HepG2 (cell line): ENCODE results near the gene MLLT10. TPM values are rescaled to one million over a fixed set of nuclear protein-coding genes. Genes with fewer than 3 reads are reported as not detected.
A peak's percentile ranks its signal among the peaks of the same experiment; 100 is the strongest.

Source experiments
- ATAC-seq: fragments of 200-7000 bp; cut with Tn5 transposase; 3 replicates; pipeline ENCODE4 v1.9.1; 2020; ENCODE audit warnings: mild to moderate bottlenecking, moderate library complexity
- BruUV-seq: library from RNA; stranded (reverse); fragments of 400-500 nt; replicated peaks from 2 replicates; lab custom pipeline; 2021; lab: Mats Ljungman, UMichigan
- CTCF ChIA-PET: fragments of 300-600 bp; formaldehyde crosslinking; extraction: SDS; loops from one replicate; lab custom pipeline; 2021; ENCODE audit warnings: low total read pairs, inconsistent platforms, low intra/inter-chr PET ratio; lab: Yijun Ruan, JAX
- POLR2A ChIA-PET: fragments of 350-600 bp; sonication (Branson Sonifier 250); formaldehyde crosslinking; loops from one replicate; lab custom pipeline; 2020; ENCODE audit warnings: antibody characterized with exemption, inconsistent platforms; lab: Yijun Ruan, JAX
- DNase-seq: peaks from one replicate; pipeline ENCODE4 v3.0.0-alpha.2; 2015; ENCODE audit warnings: low spot score
- FAIRE-seq: peaks from 3 replicates; lab custom pipeline; 2011; peaks lifted over from hg19 to GRCh38; lab: Jason Lieb, UNC
- H2AFZ ChIP-seq: one replicate; pipeline ENCODE4 v1.6.1; 2011; ENCODE audit warnings: low read length, inconsistent platforms
- H3K27ac ChIP-seq: fragments of 300-600 bp; 3 replicates; pipeline ENCODE4 v1.8.0; 2011; ENCODE audit warnings: mixed run types, mild to moderate bottlenecking, mixed read lengths, low read length, inconsistent platforms; ENCODE audit not compliant: insufficient read depth; ENCODE audit errors: extremely low read length
- H3K27me3 ChIP-seq, 2 experiments: fragments of 200-600 bp in 1 of 2; 2 replicates in 1 of 2; 3 replicates in 1 of 2; pipeline versions ENCODE4 v1.6.0 to v1.8.0; 2011; ENCODE audit warnings: low read length in 2 of 2, mild to moderate bottlenecking in 2 of 2, moderate library complexity in 2 of 2, inconsistent platforms in 1 of 2; ENCODE audit not compliant: insufficient read depth in 2 of 2, control insufficient read depth in 1 of 2
- H3K36me3 ChIP-seq, 2 experiments: fragments of 200-600 bp in 1 of 2; replicated peaks in 1 of 2; 2 replicates in 1 of 2; 3 replicates in 1 of 2; pipeline versions ENCODE4 v1.5.1 to v1.8.0; 2011; ENCODE audit warnings: low read length in 2 of 2, inconsistent platforms in 1 of 2; ENCODE audit not compliant: insufficient read depth in 2 of 2, control insufficient read depth in 1 of 2
- H3K4me1 ChIP-seq: 2 replicates; pipeline ENCODE4 v1.5.1; 2012; ENCODE audit warnings: low read length, inconsistent platforms; ENCODE audit not compliant: insufficient read depth
- H3K4me2 ChIP-seq: 2 replicates; pipeline ENCODE4 v1.6.0; 2011; ENCODE audit warnings: low read depth, low read length, inconsistent platforms
- H3K4me3 ChIP-seq, 3 experiments: fragments of 200-600 bp in 1 of 3; sonication (generic), shearing (Covaris generic) in 1 of 3; replicated peaks in 1 of 3; 2 replicates each; pipeline ENCODE4 v1.5.1; 2011 to 2016; ENCODE audit warnings: low read length in 3 of 3, inconsistent platforms in 2 of 3, low read depth in 2 of 3, mild to moderate bottlenecking in 2 of 3, control low read depth in 1 of 3, mixed read lengths in 1 of 3; ENCODE audit not compliant: insufficient read depth in 1 of 3
- H3K79me2 ChIP-seq: one replicate; pipeline ENCODE4 v1.6.1; 2011; ENCODE audit warnings: low read length, inconsistent platforms; ENCODE audit not compliant: insufficient read depth
- H3K9ac ChIP-seq: 2 replicates; pipeline ENCODE4 v1.6.0; 2011; ENCODE audit warnings: mild to moderate bottlenecking, low read depth, low read length, inconsistent platforms; ENCODE audit not compliant: insufficient read depth
- H3K9me3 ChIP-seq: 2 replicates; pipeline ENCODE4 v1.5.1; 2012; ENCODE audit warnings: mild to moderate bottlenecking, low read length
- H4K20me1 ChIP-seq: 2 replicates; pipeline ENCODE4 v1.6.0; 2011; ENCODE audit warnings: inconsistent platforms, mild to moderate bottlenecking, low read length, moderate library complexity; ENCODE audit not compliant: insufficient read depth
- SP2 ChIP-seq: sonication (generic); formaldehyde crosslinking; IDR thresholded peaks from 2 replicates; pipeline ENCODE4 v1.5.1; 2020; ENCODE audit warnings: mild to moderate bottlenecking, missing genetic modification reagents
- WGBS: methylation state at CpG from one replicate; pipeline ENCODE4 v1.1.6; 2017; ENCODE audit warnings: low lambda C conversion rate; 5-methylcytosine and 5-hydroxymethylcytosine counted together
- in situ Hi-C: cut with HindIII; loops from 2 replicates; pipeline ENCODE4 v1.10.0; 2017; ENCODE audit warnings: low pct_unique_long_range_greater_than_20kb; ENCODE audit not compliant: extremely low pct_ligation_motif_present
- intact Hi-C: fragments of 100-400 bp; cut with micrococcal nuclease; formaldehyde crosslinking; loops from one replicate; pipeline ENCODE4 v1.10.0; 2022; ENCODE audit not compliant: unreplicated experiment
- polyA plus RNA-seq, 8 experiments: library from polyadenylated mRNA; depleted of rRNA in 3 of 8; stranded (reverse) in 7 of 8; unstranded in 1 of 8; fragments of >200 nt; fragmentation: Illumina TruSeq in 4 of 8; extraction: Trizol in 4 of 8; gene quantifications; 2 replicates each; pipeline versions ENCODE4 v1.2.1 to v1.2.3, GENCODE V29; 2011 to 2016; ENCODE audit warnings: low read depth in 4 of 8, missing spikeins in 1 of 8, mixed read lengths in 1 of 8; ENCODE audit not compliant: insufficient read depth in 1 of 8
- total RNA-seq, 5 experiments: library from RNA; depleted of rRNA; stranded (reverse); fragments of >200 nt; fragmentation: Illumina TruSeq; extraction: Trizol; gene quantifications; 2 replicates each; pipeline ENCODE4 v1.2.3, GENCODE V29; 2016; ENCODE audit warnings: low read depth in 1 of 5
- TF ChIP-seq, protein P1 (sequence below): sonication (generic); formaldehyde crosslinking; IDR thresholded peaks from 2 replicates; pipeline ENCODE4 v1.5.1; 2020; ENCODE audit warnings: mild to moderate bottlenecking, missing genetic modification reagents, borderline replicate concordance

The MLLT10 gene
- total and polyA plus RNA-seq, 2 of the 13 experiments (the other 11 are each of a cell fraction or from before 2014, with no cell fraction given): 51.3 to 84.1 TPM

DNA sequence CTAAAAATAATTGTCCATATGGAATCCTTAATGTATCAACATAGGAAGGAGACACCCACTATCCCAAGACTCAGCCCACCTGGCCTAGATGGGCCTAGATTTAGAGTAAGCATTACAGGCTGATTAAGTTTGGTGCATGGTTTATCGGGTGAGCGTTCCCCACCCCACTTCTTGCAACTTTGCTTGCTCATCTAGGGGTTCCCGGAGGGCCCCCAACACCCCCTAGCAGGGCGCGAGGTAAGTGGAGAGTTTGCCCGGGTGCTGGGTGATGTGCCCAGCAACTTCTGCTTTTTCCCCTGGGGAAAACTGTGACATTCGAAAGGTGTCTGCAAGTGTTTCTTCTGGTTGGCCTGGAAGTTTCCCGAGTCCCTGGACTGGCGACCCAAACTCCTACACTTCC is 40.2 kb upstream of the MLLT10 start:
- Histone ChIP-seq H3K4me3 (no peak overlapping the region), H2AFZ (no peak overlapping the region), H3K4me1 (peaks cover 25% of the 10 kb centered on the region), H3K9me3 (no peaks in the 10 kb centered on the region), H3K9ac (no peak overlapping the region), H3K79me2 (peaks cover 5% of the 10 kb centered on the region), H3K27me3 (no peaks in the 10 kb centered on the region; a peak in 1 of 5 replicates), H3K4me2 (peak overlapping the region; percentile 97), H3K27ac (no peak overlapping the region), H3K36me3 (no peaks in the 10 kb centered on the region), H4K20me1 (no peaks in the 10 kb centered on the region)
- TF ChIP-seq, protein P1, sequence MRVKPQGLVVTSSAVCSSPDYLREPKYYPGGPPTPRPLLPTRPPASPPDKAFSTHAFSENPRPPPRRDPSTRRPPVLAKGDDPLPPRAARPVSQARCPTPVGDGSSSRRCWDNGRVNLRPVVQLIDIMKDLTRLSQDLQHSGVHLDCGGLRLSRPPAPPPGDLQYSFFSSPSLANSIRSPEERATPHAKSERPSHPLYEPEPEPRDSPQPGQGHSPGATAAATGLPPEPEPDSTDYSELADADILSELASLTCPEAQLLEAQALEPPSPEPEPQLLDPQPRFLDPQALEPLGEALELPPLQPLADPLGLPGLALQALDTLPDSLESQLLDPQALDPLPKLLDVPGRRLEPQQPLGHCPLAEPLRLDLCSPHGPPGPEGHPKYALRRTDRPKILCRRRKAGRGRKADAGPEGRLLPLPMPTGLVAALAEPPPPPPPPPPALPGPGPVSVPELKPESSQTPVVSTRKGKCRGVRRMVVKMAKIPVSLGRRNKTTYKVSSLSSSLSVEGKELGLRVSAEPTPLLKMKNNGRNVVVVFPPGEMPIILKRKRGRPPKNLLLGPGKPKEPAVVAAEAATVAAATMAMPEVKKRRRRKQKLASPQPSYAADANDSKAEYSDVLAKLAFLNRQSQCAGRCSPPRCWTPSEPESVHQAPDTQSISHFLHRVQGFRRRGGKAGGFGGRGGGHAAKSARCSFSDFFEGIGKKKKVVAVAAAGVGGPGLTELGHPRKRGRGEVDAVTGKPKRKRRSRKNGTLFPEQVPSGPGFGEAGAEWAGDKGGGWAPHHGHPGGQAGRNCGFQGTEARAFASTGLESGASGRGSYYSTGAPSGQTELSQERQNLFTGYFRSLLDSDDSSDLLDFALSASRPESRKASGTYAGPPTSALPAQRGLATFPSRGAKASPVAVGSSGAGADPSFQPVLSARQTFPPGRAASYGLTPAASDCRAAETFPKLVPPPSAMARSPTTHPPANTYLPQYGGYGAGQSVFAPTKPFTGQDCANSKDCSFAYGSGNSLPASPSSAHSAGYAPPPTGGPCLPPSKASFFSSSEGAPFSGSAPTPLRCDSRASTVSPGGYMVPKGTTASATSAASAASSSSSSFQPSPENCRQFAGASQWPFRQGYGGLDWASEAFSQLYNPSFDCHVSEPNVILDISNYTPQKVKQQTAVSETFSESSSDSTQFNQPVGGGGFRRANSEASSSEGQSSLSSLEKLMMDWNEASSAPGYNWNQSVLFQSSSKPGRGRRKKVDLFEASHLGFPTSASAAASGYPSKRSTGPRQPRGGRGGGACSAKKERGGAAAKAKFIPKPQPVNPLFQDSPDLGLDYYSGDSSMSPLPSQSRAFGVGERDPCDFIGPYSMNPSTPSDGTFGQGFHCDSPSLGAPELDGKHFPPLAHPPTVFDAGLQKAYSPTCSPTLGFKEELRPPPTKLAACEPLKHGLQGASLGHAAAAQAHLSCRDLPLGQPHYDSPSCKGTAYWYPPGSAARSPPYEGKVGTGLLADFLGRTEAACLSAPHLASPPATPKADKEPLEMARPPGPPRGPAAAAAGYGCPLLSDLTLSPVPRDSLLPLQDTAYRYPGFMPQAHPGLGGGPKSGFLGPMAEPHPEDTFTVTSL (CRISPR knock-in tag): 0 out of 2 replicates have a peak, but pooled peaks have one; percentile 20
- no peak for TF ChIP-seq SP2
- intact Hi-C loops: loop anchor here (2.0 to 10.0 kb wide), 3 partner anchors 129 to 419 kb away; no protein-coding TSS in a partner anchor
- in situ Hi-C loops: loop anchor here (10.0 to 25.0 kb wide), 2 partner anchors 206 to 461 kb away; no protein-coding TSS in a partner anchor
- FAIRE-seq (no peak), ATAC-seq (no peak), DNase-seq (no peak)
- ChIA-PET POLR2A (interaction anchor here (0.8 to 2.0 kb wide), 3 partner anchors 12 to 231 kb away, joined by 3 to 13 read pairs (median 6); partner anchors contain the start of gene SKIDA1), CTCF (no interaction called here)
- BruUV-seq: no TSS peak
- WGBS: 93% methylated on average over 9 of the region's 9 CpGs
